Thyroid gland (tissue), 4 donors: ENCODE measurements around the gene STX5. TPM values are rescaled to one million over a fixed set of nuclear protein-coding genes. Genes with fewer than 3 reads are reported as not detected.
A peak's percentile ranks its signal among the peaks of the same experiment; 100 is the strongest.
"Not testable (repeated sequence)": the region's sequence is repeated elsewhere in the genome, so short reads cannot be mapped to it uniquely, and the experiment has no call there.

Source experiments
- DNase-seq, 2 donors: peaks; one replicate each; pipeline ENCODE4 v3.0.0-alpha.2; 2019
- H3K27ac ChIP-seq, 3 donors: fragments of 200-600 bp; sonication (generic); 1 replicate in 2 of 3; 2 replicates in 1 of 3; pipeline ENCODE4 v1.5.1; 2016 to 2019; ENCODE audit warnings: mild to moderate bottlenecking in 1 of 3, moderate library complexity in 1 of 3
- H3K27me3 ChIP-seq: fragments of 200-600 bp; sonication (generic); one replicate; pipeline ENCODE4 v1.5.1; 2019
- H3K36me3 ChIP-seq, 2 donors: fragments of 200-600 bp; sonication (generic); one replicate each; pipeline ENCODE4 v1.5.1; 2016 to 2019
- H3K4me1 ChIP-seq, 2 donors: fragments of 200-600 bp; sonication (generic); one replicate each; pipeline ENCODE4 v1.5.1; 2017 to 2019
- H3K4me3 ChIP-seq, 3 donors: fragments of 200-600 bp; sonication (generic); replicated peaks in 1 of 3; 1 replicate in 2 of 3; 2 replicates in 1 of 3; pipeline ENCODE4 v1.5.1; 2016; ENCODE audit warnings: mild to moderate bottlenecking in 1 of 3
- H3K9me3 ChIP-seq: fragments of 200-600 bp; sonication (generic); one replicate; pipeline ENCODE4 v1.5.1; 2017
- POLR2A ChIP-seq, 2 donors: fragments of 450-650 bp; IDR thresholded peaks; one replicate each; pipeline ENCODE4 v1.6.1; 2017; ENCODE audit warnings: antibody characterized with exemption in 2 of 2, mild to moderate bottlenecking in 2 of 2, moderate library complexity in 1 of 2
- WGBS, 2 donors: methylation state at CpG; one replicate each; pipeline ENCODE4 v1.1.5; 2017; 5-methylcytosine and 5-hydroxymethylcytosine counted together
- intact Hi-C: fragments of 100-400 bp; cut with DNase I; formaldehyde crosslinking; loops from one replicate; pipeline ENCODE4 v1.15.1; 2023
- total RNA-seq, 4 donors: library from RNA; depleted of rRNA; stranded (reverse); fragments of >200 nt; gene quantifications; one replicate each; pipeline ENCODE4 v1.2.3, GENCODE V29; 2016
- TF ChIP-seq, protein P1 (sequence below), 6 experiments: fragments of 200-600 bp in 3 of 6; fragments of 450-650 bp in 3 of 6; sonication (generic) in 3 of 6; IDR thresholded peaks; one replicate each; pipeline ENCODE4 v1.5.1; 2016 to 2019; ENCODE audit warnings: antibody characterized with exemption in 6 of 6, mild to moderate bottlenecking in 2 of 6, inconsistent platforms in 1 of 6, moderate library complexity in 1 of 6

STX5 gene
- total RNA-seq, 4 donors from 2014 or later: 26.3 to 62.8 (median 56.7) TPM

DNA sequence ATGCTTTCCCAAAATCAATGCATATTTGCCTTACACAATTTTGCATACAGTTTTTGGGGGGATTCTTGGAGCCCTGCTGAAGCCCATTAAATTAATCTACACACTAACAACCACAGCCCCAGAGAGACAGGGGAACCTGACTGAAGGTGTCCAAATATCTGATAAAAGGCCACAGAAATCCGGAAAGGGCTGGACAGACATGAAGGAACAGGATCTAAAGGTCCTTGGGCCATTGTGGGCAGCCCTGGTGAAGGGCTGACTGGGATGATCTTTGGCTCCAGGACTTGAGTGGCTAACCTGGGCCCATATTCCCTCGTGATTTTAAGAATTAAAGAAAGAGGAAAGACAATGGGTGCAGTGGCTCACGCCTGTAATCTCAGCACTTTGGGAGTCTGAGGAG, 14.3 kb upstream of the STX5 start:
- TF ChIP-seq, protein P1, sequence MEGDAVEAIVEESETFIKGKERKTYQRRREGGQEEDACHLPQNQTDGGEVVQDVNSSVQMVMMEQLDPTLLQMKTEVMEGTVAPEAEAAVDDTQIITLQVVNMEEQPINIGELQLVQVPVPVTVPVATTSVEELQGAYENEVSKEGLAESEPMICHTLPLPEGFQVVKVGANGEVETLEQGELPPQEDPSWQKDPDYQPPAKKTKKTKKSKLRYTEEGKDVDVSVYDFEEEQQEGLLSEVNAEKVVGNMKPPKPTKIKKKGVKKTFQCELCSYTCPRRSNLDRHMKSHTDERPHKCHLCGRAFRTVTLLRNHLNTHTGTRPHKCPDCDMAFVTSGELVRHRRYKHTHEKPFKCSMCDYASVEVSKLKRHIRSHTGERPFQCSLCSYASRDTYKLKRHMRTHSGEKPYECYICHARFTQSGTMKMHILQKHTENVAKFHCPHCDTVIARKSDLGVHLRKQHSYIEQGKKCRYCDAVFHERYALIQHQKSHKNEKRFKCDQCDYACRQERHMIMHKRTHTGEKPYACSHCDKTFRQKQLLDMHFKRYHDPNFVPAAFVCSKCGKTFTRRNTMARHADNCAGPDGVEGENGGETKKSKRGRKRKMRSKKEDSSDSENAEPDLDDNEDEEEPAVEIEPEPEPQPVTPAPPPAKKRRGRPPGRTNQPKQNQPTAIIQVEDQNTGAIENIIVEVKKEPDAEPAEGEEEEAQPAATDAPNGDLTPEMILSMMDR (IDR thresholded peaks at IDR 0.05): no peak
- TF ChIP-seq POLR2A (IDR thresholded peaks at IDR 0.05): no peak
- no peak for DNase-seq
- Histone ChIP-seq H3K4me1 (peaks cover 0 to 7% of the 10 kb centered on the region in 2 donors), H3K9me3 (no peaks in the 10 kb centered on the region), H3K36me3 (no peaks in the 10 kb centered on the region), H3K4me3 (no peak overlapping the region), H3K27me3 (no peaks in the 10 kb centered on the region), H3K27ac (no peak overlapping the region)
- intact Hi-C loops: no loop called here
- 87 to 98% methylated on average over 3 of the region's 3 CpGs for WGBS, 2 donors

DNA sequence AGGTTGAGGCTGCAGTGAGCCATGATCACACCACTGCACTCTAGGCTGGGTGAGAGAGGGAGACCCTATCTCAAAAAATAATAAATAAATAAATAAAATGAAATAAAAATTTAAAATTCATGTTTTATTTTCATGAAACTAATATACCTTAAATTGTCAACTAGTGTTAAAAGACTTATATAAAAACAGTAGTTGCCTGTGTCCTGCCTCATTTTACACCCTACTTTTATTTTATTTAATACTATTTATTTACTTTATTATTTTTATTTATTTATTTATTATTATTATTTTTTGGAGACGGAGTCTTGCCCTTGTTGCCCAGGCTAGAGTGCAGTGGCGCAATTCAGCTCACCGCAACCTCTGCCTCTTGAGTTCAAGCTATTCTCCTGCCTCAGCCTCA, 12.3 kb upstream of the STX5 start:
- intact Hi-C loops: no loop called here
- Histone ChIP-seq H3K9me3 (no peaks in the 10 kb centered on the region), H3K36me3 (no peaks in the 10 kb centered on the region), H3K27ac (no peak overlapping the region), H3K27me3 (no peaks in the 10 kb centered on the region), H3K4me1 (peaks cover 6 to 7% of the 10 kb centered on the region in 2 donors), H3K4me3 (no peak overlapping the region)
- TF ChIP-seq, protein P1 (IDR thresholded peaks at IDR 0.05): no peak
- TF ChIP-seq POLR2A (IDR thresholded peaks at IDR 0.05): no peak
- no peak for DNase-seq
- 95 to 98% methylated on average over 3 of the region's 3 CpGs for WGBS, 2 donors

DNA sequence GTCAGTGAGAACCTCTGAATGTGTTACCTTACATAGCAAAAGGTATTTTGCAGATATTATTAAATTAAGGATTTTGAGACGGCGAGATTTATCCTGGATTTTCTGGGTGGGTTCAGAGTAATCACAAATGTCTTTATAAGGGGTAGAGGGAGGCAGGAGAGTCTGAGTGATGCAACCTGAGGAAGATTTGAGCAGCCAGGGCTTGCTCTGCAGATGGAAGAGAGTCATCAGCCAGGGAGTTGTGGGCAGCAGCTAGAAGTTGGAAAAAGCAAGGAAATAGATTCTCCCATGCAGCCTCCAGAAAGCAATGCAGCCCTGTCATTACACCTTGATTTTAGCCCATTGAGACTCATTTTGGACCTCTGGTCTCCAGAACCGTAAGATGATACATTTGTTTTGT, 11.6 kb upstream of the STX5 start:
- H3K4me1 ChIP-seq: peaks cover 6 to 9% of the 10 kb centered on the region in 2 donors
- H3K27me3 ChIP-seq: no peaks in the 10 kb centered on the region
- no peaks in the 10 kb centered on the region for H3K9me3 ChIP-seq
- H3K4me3 ChIP-seq: no peak overlapping the region
- 97 to 98% methylated on average over 3 of the region's 3 CpGs for WGBS, 2 donors
- intact Hi-C loops: no loop called here
- no peak overlapping the region for H3K27ac ChIP-seq
- DNase-seq: no peak
- TF ChIP-seq, protein P1 (IDR thresholded peaks at IDR 0.05): no peak
- TF ChIP-seq POLR2A (IDR thresholded peaks at IDR 0.05): no peak
- H3K36me3 ChIP-seq: no peaks in the 10 kb centered on the region

DNA sequence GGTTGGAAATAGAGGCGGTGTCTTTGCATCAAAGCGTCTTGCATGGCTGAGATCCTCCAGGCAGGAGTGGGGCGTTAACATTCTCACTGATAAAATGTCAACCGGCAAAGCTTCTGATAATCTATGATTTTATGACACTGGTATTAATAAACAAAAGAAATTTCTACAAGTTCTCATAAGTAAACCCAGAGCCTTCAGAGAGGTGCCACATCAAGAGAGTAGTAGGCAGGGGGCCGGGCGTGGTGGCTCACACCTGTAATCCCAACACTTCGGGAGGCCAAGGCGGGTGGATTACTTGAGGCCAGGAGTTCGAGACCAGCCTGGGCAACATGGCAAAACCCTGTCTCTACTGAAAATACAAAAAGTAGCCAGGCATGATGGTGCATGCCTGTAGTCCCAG, 11.0 kb upstream of the STX5 start:
- Histone ChIP-seq H3K4me1 (peaks cover 6 to 12% of the 10 kb centered on the region in 2 donors), H3K27ac (peak overlapping the region in 2 of 3 donors; percentile 99 to 100)
- H3K4me3 ChIP-seq, H3K27me3 ChIP-seq, H3K9me3 ChIP-seq, H3K36me3 ChIP-seq, intact Hi-C loops, DNase-seq: not testable (repeated sequence)
- WGBS, 2 donors: 88 to 93% methylated on average over 9 of the region's 9 CpGs

DNA sequence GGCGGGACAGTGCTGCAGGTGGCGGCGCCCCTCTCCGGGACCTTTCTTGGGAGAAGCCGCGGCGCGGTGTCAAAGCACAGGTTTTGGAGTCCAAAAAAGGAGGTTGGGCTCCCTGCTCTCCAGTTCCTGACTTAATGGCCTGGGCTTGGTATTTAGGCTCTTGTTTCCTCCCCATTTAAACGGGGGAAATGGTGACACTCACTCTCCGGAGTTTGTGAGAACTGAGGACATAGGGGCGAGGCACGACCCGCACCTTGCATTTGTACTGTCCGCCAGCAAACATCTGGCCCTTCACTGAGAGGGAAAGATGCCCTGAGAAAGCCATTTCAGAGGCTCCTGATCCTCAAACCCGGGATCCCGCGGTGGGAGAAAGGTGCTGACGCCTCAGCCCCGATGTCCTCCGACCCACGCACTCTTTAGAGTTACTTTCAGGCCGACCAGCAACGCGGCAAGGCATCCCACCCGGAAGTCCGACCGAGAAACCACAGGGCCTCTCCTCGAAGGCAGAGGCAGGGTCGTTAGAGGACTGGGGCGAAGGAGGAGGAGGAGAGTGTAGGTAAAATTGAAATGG, 10.4 kb upstream of the STX5 start:
- 19 to 21% methylated on average over 28 to 30 of the region's 30 CpGs for WGBS, 2 donors
- TF ChIP-seq POLR2A (IDR thresholded peaks at IDR 0.05): no peak
- TF ChIP-seq, protein P1 (IDR thresholded peaks at IDR 0.05): no peak
- Histone ChIP-seq H3K9me3 (no peaks in the 10 kb centered on the region), H3K27me3 (no peaks in the 10 kb centered on the region), H3K4me1 (peaks cover 6 to 12% of the 10 kb centered on the region in 2 donors), H3K4me3 (peak overlapping the region in 2 of 3 donors; percentile 26 to 47), H3K36me3 (no peaks in the 10 kb centered on the region), H3K27ac (peak overlapping the region; percentile 99 to 100 (median 100))
- intact Hi-C loops: no loop called here
- peak in 1 of 2 donors; percentile 13 for DNase-seq
